ENCODE results near the gene EFNA5. TPM values are rescaled to one million over a fixed set of nuclear protein-coding genes. Genes with fewer than 3 reads are reported as not detected.
A peak's percentile ranks its signal among the peaks of the same experiment; 100 is the strongest.

EFNA5 gene
- total RNA-seq, 1 experiment from 2014 or later = 19.7 TPM

DNA sequence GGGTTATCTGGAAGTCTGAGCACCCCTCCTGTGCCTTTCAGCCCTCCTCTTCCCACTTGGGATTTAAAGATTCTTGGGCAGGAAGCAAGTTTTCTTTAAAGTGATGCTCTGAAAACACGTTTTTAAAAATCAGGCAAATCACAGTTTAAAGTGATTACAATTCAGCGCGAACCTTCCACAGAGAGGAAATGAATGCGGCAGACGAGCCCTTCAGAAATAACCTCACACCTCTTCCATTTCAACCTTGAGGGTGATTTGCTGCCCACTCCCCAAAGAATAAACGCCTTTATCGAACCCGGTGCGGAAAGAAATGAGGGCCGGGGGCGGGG lies 2.3 kb upstream of the EFNA5 start:
- DNase-seq (ENCODE audit: low spot score) = no peak

DNA sequence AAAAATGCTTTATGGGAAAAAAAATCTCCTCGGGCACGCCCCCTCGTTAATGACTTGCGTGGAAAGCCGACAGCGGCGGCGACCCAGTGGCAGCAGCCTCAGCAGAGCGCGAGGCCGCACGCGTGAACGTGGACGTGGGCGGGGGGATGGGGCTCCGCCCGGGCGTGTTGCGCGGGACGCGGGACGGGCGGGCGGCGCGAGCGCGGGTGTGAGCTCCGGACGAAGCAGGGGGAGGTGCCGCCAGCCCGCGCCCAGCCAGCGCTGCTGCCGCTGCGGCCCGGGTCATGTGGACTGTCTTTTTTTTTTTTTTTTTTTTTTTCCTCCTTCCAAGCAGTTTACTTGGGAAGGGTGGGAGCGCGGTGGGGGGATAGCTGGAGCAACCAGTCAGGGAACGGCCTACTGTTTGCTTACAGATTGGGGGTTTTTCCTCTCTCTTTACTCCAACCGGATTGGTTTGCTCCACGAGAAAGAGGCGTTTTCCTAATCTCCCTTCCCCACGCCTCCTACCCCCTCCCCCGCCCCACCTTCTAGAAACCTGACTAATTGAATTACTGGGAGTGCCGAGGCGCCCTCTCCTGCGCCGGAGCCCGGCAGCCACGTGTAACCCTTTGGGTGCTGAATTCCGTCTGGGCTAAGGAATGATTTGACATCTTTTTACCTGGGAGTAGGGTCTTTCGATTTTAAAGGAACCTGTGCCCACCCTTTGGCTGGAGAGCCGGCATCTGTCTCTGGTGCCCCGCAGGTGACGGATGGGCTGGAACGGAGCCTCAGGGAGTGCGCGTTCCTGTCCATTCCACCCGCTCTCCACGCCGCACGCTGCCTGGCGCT lies 1.7 kb upstream of the EFNA5 start:
- peak; percentile 99 for DNase-seq (ENCODE audit: low spot score)

DNA sequence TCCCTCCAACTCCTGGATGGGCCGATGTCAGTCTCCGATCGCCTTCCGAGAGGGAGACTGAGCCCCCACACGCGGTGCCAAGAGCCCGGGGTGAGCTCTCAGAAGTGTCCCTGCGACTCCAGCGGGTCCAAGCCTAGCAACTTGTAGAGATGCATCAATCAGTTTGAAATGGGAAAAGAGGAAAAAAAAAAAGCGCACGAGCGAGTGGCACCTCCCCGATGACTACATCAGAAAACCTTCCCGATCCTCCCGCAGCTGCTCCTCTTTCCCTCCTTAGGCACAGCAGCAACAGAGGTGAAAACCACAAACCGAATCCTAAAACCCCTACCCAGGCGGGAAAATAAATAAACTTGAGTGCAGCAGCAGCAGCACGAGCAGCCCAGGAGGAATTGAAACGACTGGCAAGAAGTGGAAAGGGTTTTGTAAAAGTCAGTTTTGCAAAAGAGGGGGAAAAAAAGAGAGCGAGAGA lies 1.0 kb upstream of the EFNA5 start:
- DNase-seq (ENCODE audit: low spot score) = peak; percentile 88

DNA sequence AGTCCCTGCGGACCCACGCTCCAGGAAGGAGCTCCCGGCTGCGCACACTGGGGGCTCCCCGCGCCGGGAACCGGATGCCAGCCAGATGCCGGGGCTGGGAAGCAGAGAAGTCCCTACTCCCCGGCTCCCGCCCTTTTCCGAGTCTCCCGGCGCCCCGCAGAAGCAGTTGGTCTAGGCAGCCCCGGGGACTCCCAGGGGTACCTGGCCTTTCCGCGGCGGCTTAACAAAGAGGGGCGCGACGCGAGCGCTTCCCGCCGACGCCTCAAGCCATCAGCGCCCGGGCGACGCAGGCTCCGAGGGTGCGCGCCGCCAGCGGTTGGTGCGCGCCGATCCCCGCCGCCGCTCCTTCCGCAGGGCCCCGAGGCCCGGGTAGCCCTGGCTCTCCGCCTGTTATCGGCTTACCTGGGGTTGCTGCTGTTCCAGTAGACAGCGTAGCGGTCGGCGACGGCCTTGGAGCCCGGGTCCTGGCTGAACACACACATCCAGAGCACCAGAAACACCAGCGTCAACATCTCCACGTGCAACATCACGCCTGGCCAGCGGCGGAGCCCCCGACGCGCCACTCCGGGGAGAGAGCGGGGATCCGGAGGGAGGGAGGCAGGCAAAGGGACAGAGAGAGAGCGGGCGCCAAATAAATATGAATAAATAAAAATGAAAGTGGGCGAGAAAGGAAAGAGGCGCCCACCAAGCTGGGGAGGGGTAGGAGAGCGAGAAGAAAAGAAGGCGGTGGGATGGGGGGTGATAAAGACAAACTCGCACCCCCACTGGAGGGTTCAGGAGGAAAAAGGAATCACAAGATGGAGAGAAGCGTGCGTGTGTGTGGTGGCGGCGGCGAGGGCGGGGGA lies 428 bp downstream of the EFNA5 start:
- peak; percentile 24 for DNase-seq (ENCODE audit: low spot score)

DNA sequence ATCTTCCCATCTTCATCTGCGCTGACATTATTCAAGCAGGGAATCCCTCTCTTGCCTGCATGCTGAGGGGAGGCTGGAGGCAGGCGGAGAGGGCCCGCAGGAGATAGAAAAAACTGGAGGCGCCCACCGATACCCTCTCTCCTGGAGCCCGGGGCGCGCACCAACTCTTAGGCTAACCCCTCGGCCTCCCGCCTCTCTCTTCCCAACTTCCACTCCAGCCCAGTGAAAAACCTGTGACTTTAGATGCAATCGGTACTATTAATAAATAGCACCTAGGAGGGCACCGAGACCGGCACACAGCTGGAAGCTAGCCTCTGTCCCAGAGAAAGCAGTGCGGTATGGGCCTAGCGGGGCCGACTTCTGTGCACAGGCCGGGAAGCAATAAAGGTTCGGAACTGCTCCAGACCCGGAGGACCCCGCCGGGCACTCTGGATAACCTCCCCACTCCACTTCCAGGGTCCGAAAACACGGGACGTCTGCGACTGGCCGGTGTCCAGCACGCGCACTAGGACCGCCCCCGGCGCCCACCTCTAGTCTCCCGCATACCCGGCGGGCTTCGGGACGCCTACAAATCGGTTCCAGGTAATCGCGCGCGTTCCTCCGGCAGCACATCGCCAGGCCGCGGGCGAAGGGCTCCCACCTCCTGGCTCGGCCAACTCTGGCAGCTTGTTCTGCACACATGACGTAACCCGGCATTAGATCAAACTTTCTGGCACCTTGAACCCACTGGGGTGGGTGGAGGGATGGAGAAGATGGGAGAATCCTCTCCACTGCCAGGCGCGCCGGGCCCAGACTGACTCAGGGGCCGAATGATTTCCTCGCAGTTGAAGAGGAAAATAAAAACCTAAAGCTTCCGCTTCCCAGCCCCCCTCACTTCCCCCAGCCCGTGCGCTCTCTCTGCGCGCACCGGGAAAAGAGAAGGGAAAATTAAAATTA lies 1.4 kb downstream of the EFNA5 start:
- DNase-seq (ENCODE audit: low spot score) = peak; percentile 44

DNA sequence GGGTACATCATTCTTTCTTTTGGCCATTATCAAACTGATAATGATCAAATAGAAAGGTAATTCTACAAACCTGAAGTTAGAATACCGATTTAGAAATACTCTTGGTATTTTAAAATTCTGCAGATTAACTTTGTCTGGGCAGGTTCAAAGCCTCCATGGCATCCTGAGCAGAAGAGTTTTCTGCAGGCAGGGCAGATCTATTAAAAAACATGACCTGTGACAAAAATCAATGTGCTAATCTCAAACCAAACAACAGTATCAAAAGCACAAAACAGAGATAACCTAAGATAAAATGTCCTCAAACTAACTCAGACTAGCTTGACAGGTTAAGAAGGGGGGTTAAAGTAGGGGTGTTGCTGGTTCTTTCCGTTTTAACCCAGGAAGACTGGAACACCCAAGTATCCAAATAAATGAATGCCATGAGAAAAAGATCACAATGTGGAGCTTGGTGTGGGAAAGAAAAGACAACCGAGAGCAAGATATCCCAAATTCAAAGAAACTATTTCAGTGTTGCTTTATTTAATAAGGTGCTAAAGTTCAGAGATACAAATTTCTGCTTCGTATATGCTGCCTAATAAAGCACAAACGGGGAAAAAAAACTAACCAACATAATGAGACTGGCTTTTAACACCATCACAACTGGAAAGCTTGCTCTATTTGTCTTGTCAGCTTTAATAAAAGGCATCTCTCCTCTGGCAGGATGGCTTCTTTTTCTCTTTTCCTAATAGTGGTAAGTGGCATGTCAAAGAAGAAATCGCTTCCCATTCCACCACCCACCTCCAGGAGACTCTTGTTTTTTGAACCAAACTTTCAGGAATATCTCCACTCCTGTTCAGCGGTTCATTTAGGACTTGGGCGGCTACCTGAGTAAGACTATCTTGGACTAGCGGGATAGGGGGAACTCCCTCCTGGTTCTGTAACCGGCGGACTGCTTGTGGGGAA lies 2.3 kb downstream of the EFNA5 start:
- peak; percentile 33 for DNase-seq (ENCODE audit: low spot score)

DNA sequence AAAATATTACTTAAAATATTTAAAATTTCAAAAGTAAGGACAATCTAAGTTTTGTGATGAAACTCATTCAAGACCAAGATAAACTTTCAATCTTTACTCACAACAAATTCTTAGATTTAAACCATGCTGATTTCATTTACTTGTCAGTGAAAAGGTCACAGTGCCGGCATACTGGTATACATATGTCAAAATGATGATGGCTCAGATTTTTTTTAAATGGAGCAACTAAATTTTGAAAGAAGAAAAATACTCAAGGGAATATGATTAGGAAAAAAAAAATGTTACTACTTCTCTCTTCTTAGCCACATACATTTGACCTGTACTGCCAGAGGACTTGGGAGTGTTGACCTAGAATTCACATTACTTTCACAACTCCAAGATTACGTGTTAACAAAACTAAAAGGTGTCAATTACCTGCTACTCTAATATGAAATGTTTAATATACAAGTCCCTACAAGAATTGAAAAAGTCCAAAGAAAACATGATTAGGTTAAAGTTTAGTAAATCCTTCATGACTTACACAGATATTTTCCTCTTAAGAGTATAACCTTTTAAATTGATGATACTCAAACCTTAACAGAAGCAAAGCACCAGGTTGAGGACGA lies 4.6 kb downstream of the EFNA5 start:
- DNase-seq (ENCODE audit: low spot score) = no peak

DNA sequence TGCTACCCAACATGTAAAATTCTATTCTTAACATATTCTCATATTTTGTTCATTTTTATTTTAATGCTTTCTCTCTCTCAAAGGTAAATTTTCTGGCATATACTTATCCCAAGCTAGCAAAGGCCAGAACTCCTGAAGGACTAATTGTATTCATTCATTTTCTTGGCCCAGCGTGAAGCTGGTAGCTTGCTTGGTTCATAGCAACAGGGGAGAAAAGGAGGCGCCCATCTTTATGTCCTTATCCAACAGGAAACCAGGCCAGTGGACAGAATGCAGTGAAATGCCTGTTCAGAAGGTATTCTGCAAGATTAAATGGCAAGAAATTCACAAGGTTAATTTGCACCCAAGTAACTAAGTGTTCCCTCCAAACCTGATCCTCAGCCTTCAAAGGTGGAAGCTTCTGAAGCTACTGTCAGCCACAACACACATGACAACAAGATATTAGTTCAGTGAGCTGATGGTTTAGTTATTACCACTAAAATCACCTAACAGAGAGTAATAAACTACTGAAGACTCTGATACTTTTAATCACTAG lies 5.6 kb downstream of the EFNA5 start:
- DNase-seq (ENCODE audit: low spot score) = no peak

DNA sequence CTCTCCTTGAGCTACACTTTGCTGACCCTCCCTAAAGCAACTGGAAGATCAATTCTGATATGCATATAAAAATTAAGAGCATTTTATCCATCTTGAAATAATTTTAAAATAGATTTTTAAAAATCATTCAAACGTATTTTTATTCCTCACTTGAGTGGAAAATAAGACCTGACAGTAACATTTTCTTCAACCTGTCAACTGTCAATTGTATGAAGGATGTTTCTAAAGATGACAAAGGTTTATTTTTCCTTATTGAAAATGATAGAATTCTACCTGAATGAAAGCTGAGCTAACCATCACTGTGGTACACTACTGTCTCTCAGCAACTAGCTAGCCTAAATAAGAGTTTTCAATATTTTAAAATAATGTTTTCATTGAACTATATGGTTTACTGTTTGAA lies 7.0 kb downstream of the EFNA5 start:
- DNase-seq (ENCODE audit: low spot score) = no peak

DNA sequence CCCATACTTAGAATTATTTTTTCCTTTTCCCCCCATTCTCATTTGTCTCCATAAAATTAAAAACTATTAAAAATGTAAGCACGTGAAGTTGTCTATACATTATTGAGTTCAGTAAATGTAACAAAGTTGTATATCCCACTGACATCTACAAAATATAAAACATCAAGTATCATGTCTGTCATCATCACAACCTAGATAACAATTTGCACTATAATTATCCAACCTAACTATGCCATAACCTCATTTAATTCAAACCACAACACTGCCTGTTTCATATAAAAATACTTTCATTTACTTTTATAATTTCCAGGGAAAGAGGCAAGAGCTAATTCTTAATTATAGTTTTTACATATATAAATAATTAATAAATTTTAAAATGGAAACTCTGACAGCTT lies 9.1 kb downstream of the EFNA5 start:
- DNase-seq (ENCODE audit: low spot score) = no peak

DNA sequence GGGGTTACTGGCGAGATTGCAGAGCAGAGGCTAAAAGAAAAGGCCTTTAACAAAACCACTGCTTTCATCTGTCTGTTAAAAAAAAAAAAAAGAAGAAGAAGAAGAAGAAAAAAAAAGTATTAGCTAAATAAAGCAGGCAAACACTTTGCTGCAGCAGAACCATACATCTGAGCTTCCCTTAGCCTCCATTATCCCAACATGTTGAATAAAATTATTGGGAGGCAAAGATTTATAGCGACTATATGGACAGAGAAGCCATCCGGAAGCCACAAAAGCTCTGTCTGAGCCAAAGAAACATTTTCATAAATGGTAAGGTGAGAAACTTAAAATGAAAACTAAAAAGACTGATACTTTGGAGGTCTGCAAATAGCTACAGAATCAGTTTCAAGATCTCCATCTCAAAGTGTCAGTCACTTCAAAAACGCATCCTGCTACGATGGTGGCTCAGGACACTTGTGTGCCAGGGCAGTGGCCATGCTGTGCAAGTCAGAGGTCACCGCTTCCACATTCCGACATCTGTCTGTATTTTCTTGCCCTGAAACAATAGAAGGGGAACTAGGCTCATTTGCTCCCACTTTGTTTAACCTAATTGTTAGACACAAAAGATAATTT lies 9.6 kb downstream of the EFNA5 start:
- DNase-seq (ENCODE audit: low spot score) = no peak

DNA sequence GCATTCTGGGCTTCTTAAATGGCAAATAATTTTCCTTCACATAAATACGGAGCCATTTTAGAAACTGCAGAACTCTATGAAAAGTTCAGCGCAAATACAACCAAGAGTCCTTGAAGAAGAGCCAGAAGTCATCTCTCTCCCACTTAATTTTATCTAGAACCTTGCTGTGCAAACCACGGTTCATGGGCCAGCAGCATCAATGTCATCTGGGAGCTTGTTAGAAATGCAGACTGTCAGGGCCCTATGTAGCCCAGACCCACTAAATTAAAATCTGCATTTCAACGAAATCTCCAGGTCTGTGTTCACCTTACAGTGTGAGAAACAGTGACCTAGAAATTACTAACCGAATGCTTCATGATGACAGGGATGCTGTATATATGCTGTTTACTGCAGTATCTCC lies 12.2 kb downstream of the EFNA5 start:
- no peak for DNase-seq (ENCODE audit: low spot score)

DNA sequence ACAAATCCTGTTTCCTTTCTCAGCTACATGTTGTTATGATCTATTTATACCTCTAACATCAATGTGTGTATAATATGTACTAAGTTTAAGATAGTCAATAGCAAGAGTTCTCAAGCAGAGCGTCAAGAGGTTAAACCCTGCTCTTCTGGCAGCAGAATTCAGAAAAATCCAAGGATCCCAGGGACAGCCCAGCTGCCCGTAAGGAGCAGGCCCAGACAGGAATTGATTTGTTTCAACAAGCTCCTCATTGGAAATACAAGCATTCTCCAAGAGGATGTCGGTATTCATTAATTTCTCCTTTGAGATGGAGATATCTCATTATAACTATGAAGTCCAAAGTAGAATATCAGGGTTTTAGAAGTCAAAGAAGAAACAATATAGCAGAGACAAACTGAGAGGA lies 14.9 kb downstream of the EFNA5 start:
- DNase-seq (ENCODE audit: low spot score) = no peak

DNA sequence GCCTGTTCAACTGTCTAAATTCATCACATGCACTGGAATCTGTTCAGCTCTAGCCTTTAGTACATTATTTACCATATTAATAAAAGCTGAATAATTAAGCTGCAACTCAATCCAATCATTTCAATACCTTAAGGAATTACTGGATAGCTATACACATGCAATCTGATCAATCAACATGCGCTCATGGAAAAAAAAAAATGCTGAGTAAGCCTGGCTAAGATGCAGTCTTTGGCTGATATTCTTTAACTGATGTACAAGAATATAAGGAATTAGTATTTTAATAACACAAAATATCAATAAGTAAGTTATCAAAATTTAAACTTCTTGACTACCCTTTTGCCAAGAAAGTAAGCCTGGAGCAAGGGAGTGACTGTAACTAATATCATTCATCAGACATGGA lies 15.9 kb downstream of the EFNA5 start:
- no peak for DNase-seq (ENCODE audit: low spot score)

DNA sequence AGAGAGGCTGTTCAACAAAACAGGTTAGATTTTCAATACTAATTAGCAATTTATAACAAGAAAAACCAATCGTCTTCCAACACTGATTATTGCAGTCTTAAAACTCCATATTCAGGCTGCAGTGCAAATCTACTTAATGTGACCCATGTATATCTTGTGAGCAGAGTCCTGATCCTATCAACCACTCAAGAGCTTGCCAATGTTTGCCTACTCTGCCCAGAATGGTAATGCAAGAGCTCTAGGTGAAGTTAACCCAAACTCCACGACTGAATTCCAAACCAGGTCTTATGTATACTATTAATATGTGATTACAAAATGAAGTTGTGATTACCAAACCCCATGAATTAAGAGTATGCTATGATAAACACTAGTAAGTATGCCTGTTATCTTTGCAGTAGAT lies 17.1 kb downstream of the EFNA5 start:
- no peak for DNase-seq (ENCODE audit: low spot score)

DNA sequence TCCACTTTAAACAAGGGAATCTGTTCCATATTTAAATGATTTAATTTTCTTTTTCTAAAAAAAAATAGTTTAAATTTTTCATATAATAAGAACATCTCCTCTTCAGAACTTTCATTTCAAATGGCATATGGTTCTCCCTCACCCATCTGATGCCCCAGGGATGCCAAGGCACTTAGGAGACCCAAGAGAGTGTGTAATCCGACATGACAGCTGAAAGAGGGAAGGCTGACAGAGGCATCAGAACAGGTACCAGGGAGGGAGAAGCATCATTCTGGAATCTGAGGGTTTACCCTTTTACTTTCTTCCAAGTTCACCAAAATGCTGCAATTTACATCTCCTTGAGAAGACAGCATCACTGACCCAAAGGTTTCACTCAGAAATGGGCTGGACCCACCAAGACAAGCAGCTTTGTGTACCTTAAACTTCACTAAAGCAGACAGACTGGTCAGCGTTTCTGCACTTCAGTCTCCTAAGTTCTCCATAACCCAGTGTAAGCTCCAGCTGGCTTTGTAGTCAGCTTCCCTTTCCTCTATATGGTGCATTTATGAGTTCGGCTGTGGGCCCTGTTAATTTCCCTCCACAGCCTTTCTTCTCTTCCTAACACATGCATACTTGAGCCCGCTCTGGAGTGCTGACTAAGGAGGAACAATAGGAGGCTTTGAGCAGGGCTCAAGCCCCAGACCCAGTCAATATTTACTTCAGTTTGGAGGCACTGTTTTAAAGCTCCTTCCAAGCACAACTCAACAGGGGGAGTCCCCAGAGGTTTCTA lies 17.7 kb downstream of the EFNA5 start:
- DNase-seq (ENCODE audit: low spot score) = no peak

DNA sequence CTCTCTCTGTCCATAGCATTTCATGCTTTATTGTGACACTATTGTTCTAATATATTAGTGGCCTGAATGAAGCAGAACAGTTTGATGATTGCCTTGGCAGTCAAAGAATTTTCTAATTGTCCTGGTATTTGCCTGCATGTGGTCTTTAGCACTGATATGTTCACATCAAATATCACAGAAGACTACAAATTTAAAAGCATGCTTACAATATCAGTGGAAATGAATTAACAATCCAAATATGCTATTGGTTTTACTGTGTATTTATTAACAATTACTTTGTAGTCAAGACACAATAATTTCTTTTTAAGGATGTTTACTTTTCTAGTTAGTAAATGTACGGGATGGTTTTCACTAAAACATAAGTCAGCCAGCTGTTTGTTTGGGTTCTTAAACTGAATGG lies 18.3 kb downstream of the EFNA5 start:
- DNase-seq (ENCODE audit: low spot score) = no peak

DNA sequence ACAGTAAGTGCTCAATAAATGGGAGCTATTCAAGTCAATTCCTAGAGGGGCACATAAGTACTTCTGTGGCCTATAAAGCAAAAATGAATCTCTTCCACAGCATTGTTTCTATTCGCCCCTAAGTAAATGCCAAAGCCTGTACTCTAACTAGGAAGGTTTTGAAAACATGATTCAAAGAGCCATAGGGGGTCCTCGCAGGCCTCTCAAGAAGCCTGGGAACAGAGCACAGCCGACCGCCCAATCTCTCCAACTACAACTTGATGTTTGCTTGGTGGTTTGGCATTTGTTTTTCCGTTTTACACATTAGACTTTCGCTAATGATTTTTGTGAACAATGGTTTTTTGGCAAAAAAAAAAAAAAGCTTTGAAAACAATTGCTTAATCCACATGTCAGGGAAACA lies 19.4 kb downstream of the EFNA5 start:
- no peak for DNase-seq (ENCODE audit: low spot score)

DNA sequence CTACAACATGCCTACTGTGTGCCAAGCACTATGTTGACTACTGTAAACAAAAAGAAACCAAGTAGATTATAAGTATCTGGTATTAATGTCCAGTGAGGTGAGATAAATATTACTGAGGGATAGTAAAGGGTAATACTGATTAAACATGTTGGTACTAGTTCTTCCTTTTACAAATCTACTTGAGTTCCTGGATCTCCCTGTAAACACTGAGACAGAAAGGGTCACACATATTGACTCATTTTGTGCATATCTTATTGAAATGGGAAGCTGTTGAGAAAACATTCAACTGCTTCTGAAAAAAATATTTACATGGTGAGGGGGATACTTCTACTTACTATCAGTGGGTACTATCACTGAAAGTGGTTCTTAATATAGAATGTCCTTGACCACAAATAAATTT lies 24.3 kb downstream of the EFNA5 start:
- no peak for DNase-seq (ENCODE audit: low spot score)

Measured in H4 (cell line).